K562 (cell line): ENCODE results near the gene DGCR2. TPM values are rescaled to one million over a fixed set of nuclear protein-coding genes. Genes with fewer than 3 reads are reported as not detected.

ENCODE experiments used
- CBFA2T3 ChIP-seq: fragments of 450-650 bp; IDR thresholded peaks from 2 replicates; pipeline ENCODE4 v1.6.1; 2017
- E2F1 ChIP-seq: sonication (generic); formaldehyde crosslinking; IDR thresholded peaks from 2 replicates; pipeline ENCODE4 v1.8.1; 2023; ENCODE audit warnings: mild to moderate bottlenecking, missing genetic modification reagents, moderate library complexity
- FOXJ2 ChIP-seq: fragments of 200-800 bp; sonication (Bioruptor generic); IDR thresholded peaks from 2 replicates; pipeline ENCODE4 v1.6.1; 2016; ENCODE audit warnings: missing genetic modification characterization, missing compliant biosample characterization
- HES1 ChIP-seq: fragments of 450-650 bp; IDR thresholded peaks from 2 replicates; pipeline ENCODE4 v1.6.1; 2016; ENCODE audit warnings: low read depth, mild to moderate bottlenecking, moderate library complexity
- MCM3 ChIP-seq: fragments of 450-650 bp; IDR thresholded peaks from 2 replicates; pipeline ENCODE4 v1.6.1; 2016
- MTA3 ChIP-seq: fragments of 450-650 bp; formaldehyde crosslinking; IDR thresholded peaks from 2 replicates; pipeline ENCODE4 v1.6.1; 2017; ENCODE audit warnings: mild to moderate bottlenecking, borderline replicate concordance
- MYC ChIP-seq, 2 experiments: fragments of 250-450 bp in 1 of 2; sonication (Bioruptor Pico) in 1 of 2; IDR thresholded peaks; 2 replicates each; pipeline versions ENCODE4 v1.5.1 to v1.6.1; 2012 to 2021; ENCODE audit warnings: low read depth in 2 of 2, borderline replicate concordance in 1 of 2, improper control_type of control experiment in 1 of 2, low read length in 1 of 2, mild to moderate bottlenecking in 1 of 2, moderate library complexity in 1 of 2
- PHB2 ChIP-seq: fragments of 450-650 bp; IDR thresholded peaks from 2 replicates; pipeline ENCODE4 v1.6.1; 2017; ENCODE audit warnings: low read depth
- RBM22 ChIP-seq: fragments of 200-400 bp; formaldehyde crosslinking; IDR thresholded peaks from 2 replicates; pipeline ENCODE4 v1.6.1; 2018; ENCODE audit warnings: low read length, low read depth; ENCODE audit not compliant: poor library complexity, severe bottlenecking
- SIN3B ChIP-seq: fragments of 450-650 bp; IDR thresholded peaks from 2 replicates; pipeline ENCODE4 v1.6.1; 2017; ENCODE audit warnings: low read depth, mild to moderate bottlenecking, moderate library complexity
- STAT5B ChIP-seq: fragments of 250-450 bp; sonication (Bioruptor Pico); IDR thresholded peaks from 2 replicates; pipeline ENCODE4 v1.8.0; 2021; ENCODE audit warnings: mild to moderate bottlenecking, inconsistent platforms
- TAL1 ChIP-seq: fragments of 450-650 bp; IDR thresholded peaks from 2 replicates; pipeline ENCODE4 v1.6.1; 2016; ENCODE audit warnings: mild to moderate bottlenecking
- YY1 ChIP-seq, 3 experiments: IDR thresholded peaks; 2 replicates each; pipeline ENCODE4 v1.6.1; 2011; ENCODE audit warnings: low read length in 2 of 3, mild to moderate bottlenecking in 2 of 3, moderate library complexity in 2 of 3, borderline replicate concordance in 1 of 3, control low read depth in 1 of 3, low read depth in 1 of 3; ENCODE audit not compliant: insufficient read depth in 3 of 3, insufficient replicate concordance in 2 of 3, control insufficient read depth in 1 of 3, insufficient read length in 1 of 3; ENCODE audit errors: extremely low read depth in 1 of 3
- ZFP36 ChIP-seq: fragments of 150-350 bp; IDR thresholded peaks from 2 replicates; pipeline ENCODE4 v1.6.1; 2018; ENCODE audit warnings: low read length, low read depth; ENCODE audit not compliant: partially characterized antibody
- ZNF217 ChIP-seq: sonication (generic); formaldehyde crosslinking; IDR thresholded peaks from 2 replicates; pipeline ENCODE4 v1.8.0; 2022; ENCODE audit warnings: mild to moderate bottlenecking, missing genetic modification reagents
- ZNF224 ChIP-seq: sonication (generic); formaldehyde crosslinking; IDR thresholded peaks from 2 replicates; pipeline ENCODE4 v1.8.0; 2022; ENCODE audit warnings: mild to moderate bottlenecking, missing genetic modification reagents
- ZNF253 ChIP-seq: fragments of 250-450 bp; sonication (Bioruptor Pico); conservative IDR thresholded peaks from 2 replicates; pipeline ENCODE4 v1.6.1; 2021; ENCODE audit warnings: mild to moderate bottlenecking
- polyA plus RNA-seq, 8 experiments: library from polyadenylated mRNA; depleted of rRNA in 4 of 8; stranded (reverse) in 5 of 8; unstranded in 3 of 8; fragments of >200 nt; fragmentation: Nextera tagmentation in 2 of 8; fragmentation: Illumina TruSeq in 1 of 8; extraction: Ambion mirVana in 2 of 8; extraction: Trizol in 1 of 8; gene quantifications; 2 replicates each; pipeline versions ENCODE4 v1.2.1 to v1.2.3, GENCODE V29; 2011 to 2014; ENCODE audit warnings: inconsistent platforms in 1 of 8, missing spikeins in 1 of 8
- total RNA-seq, 7 experiments: library from RNA; depleted of rRNA in 6 of 7; stranded (reverse); fragments of >200 nt in 6 of 7; fragmentation: Illumina TruSeq in 2 of 7; extraction: Trizol in 2 of 7; gene quantifications; 2 replicates each; pipeline versions ENCODE4 v1.2.1 to v1.2.3, GENCODE V29; 2011 to 2021; ENCODE audit warnings: low replicate concordance in 1 of 7
- TF ChIP-seq, protein P1 (sequence below): fragments of 250-450 bp; sonication (Bioruptor Pico); IDR thresholded peaks from 2 replicates; pipeline ENCODE4 v1.8.0; 2021; ENCODE audit warnings: borderline replicate concordance, mild to moderate bottlenecking, moderate library complexity; ENCODE audit not compliant: poor library complexity, severe bottlenecking
- TF ChIP-seq, protein P2 (sequence below): fragments of 200-800 bp; sonication (Bioruptor generic); IDR thresholded peaks from 2 replicates; pipeline ENCODE4 v1.6.1; 2017; ENCODE audit warnings: missing genetic modification characterization, missing compliant biosample characterization
- TF ChIP-seq, protein P3 (sequence below): fragments of 250-450 bp; sonication (Bioruptor Pico); IDR thresholded peaks from 2 replicates; pipeline ENCODE4 v1.8.0; 2021; ENCODE audit warnings: moderate library complexity, mild to moderate bottlenecking, inconsistent platforms
- TF ChIP-seq, protein P4 (sequence below): fragments of 250-450 bp; sonication (Bioruptor Pico); IDR thresholded peaks from 2 replicates; pipeline ENCODE4 v1.6.1; 2021; ENCODE audit warnings: mild to moderate bottlenecking

Gene DGCR2
- total and polyA plus RNA-seq, 9 of the 15 experiments (the other 6 are each of a cell fraction or from before 2014, with no cell fraction given), result 0.69 to 101 (median 56.4) TPM

DNA sequence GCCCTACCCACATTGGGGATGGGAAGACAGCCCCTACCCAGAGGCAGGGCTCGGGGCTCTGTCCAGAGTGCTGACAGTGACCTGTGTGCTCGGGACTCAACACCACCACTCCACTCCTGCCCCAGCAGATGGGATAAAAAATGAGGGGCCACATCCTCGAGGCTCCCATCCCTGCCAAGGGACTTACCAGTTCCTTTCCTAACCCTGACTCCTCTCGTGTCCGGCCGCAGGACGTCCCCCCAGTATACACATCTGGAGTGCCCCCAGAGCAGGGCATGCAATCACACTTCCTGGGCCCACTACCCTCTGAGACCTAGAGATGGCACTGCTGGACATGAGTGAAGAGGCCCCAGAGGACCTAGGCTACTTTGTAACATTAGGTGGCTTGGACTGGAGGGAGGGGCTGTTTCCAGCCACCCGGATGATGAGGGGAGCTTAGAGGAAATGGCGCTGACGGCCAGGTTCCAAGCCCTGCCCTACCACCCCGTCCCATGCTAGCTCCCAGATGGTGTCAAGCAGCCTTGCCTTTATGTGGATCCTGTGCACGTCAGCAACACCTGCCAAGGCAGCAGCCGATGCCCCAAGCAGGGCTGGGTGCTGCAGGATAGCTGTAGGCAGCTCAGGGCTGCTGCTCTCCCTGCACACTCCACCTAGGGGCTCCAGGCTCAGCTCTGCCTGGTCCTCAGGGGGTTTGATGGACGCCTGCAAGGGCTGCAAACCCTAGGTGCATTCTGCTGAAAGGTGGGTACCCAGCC is 86.6 kb downstream of the DGCR2 start (continued):
- TF ChIP-seq RBM22 (no peak), ZNF253 (CRISPR knock-in tag) (no peak), PHB2 (no peak), E2F1 (CRISPR knock-in tag) (no peak), STAT5B (CRISPR knock-in tag) (no peak), MCM3 (no peak), HES1 (no peak), YY1 (IDR thresholded peaks at IDR 0.05; ENCODE audit: borderline replicate concordance in 1 of 3, control insufficient read depth in 1 of 3, extremely low read depth in 1 of 3, insufficient read depth in 3 of 3, insufficient read length in 1 of 3, insufficient replicate concordance in 2 of 3, low read depth in 1 of 3, low read length in 2 of 3) (peak in 1 of 3 experiments; percentile 17), SIN3B (no peak), ZNF224 (no peak), ZNF217 (CRISPR knock-in tag) (no peak), MYC (IDR thresholded peaks at IDR 0.05; ENCODE audit: low read depth, low read length) (no peak), MYC (CRISPR knock-in tag; IDR thresholded peaks at IDR 0.05; ENCODE audit: borderline replicate concordance, low read depth) (0 out of 2 replicates have a peak, but pooled peaks have one; percentile 43), FOXJ2 (tag) (no peak), TAL1 (no peak), MTA3 (0 out of 2 replicates have a peak, but pooled peaks have one; percentile 16), ZFP36 (peak; percentile 15), CBFA2T3 (no peak)
- TF ChIP-seq, protein P1, sequence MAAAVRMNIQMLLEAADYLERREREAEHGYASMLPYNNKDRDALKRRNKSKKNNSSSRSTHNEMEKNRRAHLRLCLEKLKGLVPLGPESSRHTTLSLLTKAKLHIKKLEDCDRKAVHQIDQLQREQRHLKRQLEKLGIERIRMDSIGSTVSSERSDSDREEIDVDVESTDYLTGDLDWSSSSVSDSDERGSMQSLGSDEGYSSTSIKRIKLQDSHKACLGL, result no peak
- TF ChIP-seq, protein P2, sequence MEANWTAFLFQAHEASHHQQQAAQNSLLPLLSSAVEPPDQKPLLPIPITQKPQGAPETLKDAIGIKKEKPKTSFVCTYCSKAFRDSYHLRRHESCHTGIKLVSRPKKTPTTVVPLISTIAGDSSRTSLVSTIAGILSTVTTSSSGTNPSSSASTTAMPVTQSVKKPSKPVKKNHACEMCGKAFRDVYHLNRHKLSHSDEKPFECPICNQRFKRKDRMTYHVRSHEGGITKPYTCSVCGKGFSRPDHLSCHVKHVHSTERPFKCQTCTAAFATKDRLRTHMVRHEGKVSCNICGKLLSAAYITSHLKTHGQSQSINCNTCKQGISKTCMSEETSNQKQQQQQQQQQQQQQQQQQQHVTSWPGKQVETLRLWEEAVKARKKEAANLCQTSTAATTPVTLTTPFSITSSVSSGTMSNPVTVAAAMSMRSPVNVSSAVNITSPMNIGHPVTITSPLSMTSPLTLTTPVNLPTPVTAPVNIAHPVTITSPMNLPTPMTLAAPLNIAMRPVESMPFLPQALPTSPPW (CRISPR knock-in tag), result peak; percentile 37; the same call in 1 of the 2 replicates
- TF ChIP-seq, protein P3, sequence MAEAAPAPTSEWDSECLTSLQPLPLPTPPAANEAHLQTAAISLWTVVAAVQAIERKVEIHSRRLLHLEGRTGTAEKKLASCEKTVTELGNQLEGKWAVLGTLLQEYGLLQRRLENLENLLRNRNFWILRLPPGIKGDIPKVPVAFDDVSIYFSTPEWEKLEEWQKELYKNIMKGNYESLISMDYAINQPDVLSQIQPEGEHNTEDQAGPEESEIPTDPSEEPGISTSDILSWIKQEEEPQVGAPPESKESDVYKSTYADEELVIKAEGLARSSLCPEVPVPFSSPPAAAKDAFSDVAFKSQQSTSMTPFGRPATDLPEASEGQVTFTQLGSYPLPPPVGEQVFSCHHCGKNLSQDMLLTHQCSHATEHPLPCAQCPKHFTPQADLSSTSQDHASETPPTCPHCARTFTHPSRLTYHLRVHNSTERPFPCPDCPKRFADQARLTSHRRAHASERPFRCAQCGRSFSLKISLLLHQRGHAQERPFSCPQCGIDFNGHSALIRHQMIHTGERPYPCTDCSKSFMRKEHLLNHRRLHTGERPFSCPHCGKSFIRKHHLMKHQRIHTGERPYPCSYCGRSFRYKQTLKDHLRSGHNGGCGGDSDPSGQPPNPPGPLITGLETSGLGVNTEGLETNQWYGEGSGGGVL (CRISPR knock-in tag), result no peak
- TF ChIP-seq, protein P4, sequence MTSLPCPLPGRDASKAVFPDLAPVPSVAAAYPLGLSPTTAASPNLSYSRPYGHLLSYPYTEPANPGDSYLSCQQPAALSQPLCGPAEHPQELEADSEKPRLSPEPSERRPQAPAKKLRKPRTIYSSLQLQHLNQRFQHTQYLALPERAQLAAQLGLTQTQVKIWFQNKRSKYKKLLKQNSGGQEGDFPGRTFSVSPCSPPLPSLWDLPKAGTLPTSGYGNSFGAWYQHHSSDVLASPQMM (CRISPR knock-in tag), result no peak
